ENCODE data around the gene COL13A1. TPM values are rescaled to one million over a fixed set of nuclear protein-coding genes. Genes with fewer than 3 reads are reported as not detected.

Gene COL13A1
- total RNA-seq, 1 donor from 2014 or later, result 0.43 TPM

DNA sequence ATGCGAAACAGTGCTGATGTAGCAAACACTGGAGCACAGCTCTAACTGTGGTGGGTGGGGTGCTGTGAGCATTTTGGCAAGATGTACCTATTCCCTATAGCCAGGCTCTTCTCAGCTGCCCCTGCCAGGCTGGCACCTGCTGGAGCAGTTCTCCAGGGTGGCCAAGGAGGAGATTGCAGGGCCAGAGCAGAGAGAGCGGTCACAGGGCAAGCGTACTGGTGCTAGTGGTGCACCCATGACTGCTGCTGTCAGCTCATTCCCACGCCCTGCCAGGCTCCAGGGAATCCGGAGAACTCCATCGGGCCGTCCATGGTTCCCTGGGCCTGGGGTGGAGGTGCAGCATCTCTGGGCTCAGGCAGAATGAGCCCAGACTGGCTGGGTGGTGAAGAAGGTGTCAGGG is 2.1 kb downstream of the COL13A1 start:
- TF ChIP-seq CTCF (IDR thresholded peaks at IDR 0.05; ENCODE audit: unreplicated experiment), result no peak
- no peaks in the 10 kb centered on the region for H3K36me3 Mint-ChIP-seq (ENCODE audit: insufficient read depth)
- H3K27ac Mint-ChIP-seq, result no peak overlapping the region
- H3K9me3 Mint-ChIP-seq (ENCODE audit: low read depth), result no peaks in the 10 kb centered on the region
- no peak for DNase-seq (ENCODE audit: low spot score, unreplicated experiment)
- no peak overlapping the region for H3K4me3 Mint-ChIP-seq (ENCODE audit: low read depth)
- H3K4me1 Mint-ChIP-seq (ENCODE audit: low read depth), result peaks cover 10% of the 10 kb centered on the region
- H3K27me3 Mint-ChIP-seq, result peaks cover 72% of the 10 kb centered on the region

DNA sequence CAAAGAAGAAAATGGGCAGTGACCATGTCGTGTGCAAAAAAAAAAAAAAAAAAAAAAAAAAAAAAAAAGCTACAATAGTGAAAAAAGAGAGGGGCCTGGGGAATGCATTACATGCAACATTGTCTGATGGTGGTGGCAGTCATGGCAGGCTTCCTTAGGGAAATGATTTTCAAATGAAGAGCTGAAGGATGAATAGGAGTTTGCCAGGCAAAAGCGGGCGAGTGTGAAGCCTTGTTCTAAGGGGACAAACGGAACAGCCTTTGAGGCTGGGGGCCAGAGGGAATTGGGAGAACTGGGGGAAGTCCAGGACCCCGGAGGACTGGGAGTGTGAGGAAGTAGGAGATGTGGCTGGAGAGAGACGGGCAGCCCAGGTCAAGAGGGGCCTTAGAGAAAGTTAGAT is 3.1 kb downstream of the COL13A1 start:
- DNase-seq (ENCODE audit: low spot score, unreplicated experiment), result no peak
- H3K4me3 Mint-ChIP-seq (ENCODE audit: low read depth), result no peak overlapping the region
- peaks cover 68% of the 10 kb centered on the region for H3K27me3 Mint-ChIP-seq
- H3K27ac Mint-ChIP-seq, result no peak overlapping the region
- no peaks in the 10 kb centered on the region for H3K9me3 Mint-ChIP-seq (ENCODE audit: low read depth)
- TF ChIP-seq CTCF (IDR thresholded peaks at IDR 0.05; ENCODE audit: unreplicated experiment), result no peak
- H3K36me3 Mint-ChIP-seq (ENCODE audit: insufficient read depth), result no peaks in the 10 kb centered on the region
- H3K4me1 Mint-ChIP-seq (ENCODE audit: low read depth), result peaks cover 10% of the 10 kb centered on the region

DNA sequence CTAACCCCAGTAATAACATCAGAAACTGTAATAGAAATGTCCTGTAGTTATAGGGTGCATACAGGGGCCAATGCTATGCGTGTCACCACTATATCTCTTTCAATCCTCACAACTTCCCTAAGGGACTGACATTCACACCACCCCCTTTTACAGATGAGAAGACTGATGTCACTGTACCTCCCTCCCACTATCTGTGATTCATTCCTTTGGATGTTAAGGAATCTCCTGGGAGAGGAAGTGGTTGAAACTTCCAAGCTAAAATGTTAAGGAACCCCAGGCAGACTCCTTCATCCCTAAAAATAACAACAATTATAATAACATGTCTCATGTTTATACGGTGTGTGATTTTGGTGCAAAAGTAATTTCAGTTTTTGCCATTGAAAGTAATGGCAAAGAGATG is 5.4 kb downstream of the COL13A1 start:
- H3K36me3 Mint-ChIP-seq (ENCODE audit: insufficient read depth), result no peaks in the 10 kb centered on the region
- no peak overlapping the region for H3K4me3 Mint-ChIP-seq (ENCODE audit: low read depth)
- H3K4me1 Mint-ChIP-seq (ENCODE audit: low read depth), result peaks cover under 1% of the 10 kb centered on the region
- no peak overlapping the region for H3K27ac Mint-ChIP-seq
- DNase-seq (ENCODE audit: low spot score, unreplicated experiment), result no peak
- peaks cover 61% of the 10 kb centered on the region for H3K27me3 Mint-ChIP-seq
- H3K9me3 Mint-ChIP-seq (ENCODE audit: low read depth), result no peaks in the 10 kb centered on the region
- no peak for TF ChIP-seq CTCF (IDR thresholded peaks at IDR 0.05; ENCODE audit: unreplicated experiment)

GRCh38 chr10:69807696-69808095 is 6.0 kb downstream of the COL13A1 start:
- H3K4me1 Mint-ChIP-seq (ENCODE audit: low read depth), result no peaks in the 10 kb centered on the region
- no peak for TF ChIP-seq CTCF (IDR thresholded peaks at IDR 0.05; ENCODE audit: unreplicated experiment)
- H3K27ac Mint-ChIP-seq, result no peak overlapping the region
- DNase-seq (ENCODE audit: low spot score, unreplicated experiment), result no peak
- H3K36me3 Mint-ChIP-seq (ENCODE audit: insufficient read depth), result no peaks in the 10 kb centered on the region
- H3K9me3 Mint-ChIP-seq (ENCODE audit: low read depth), result no peaks in the 10 kb centered on the region
- no peak overlapping the region for H3K4me3 Mint-ChIP-seq (ENCODE audit: low read depth)
- H3K27me3 Mint-ChIP-seq, result peaks cover 63% of the 10 kb centered on the region

GRCh38 chr10:69809318-69809717 is 7.6 kb downstream of the COL13A1 start:
- Mint-ChIP-seq H3K9me3 (ENCODE audit: low read depth) (no peaks in the 10 kb centered on the region), H3K4me1 (ENCODE audit: low read depth) (no peaks in the 10 kb centered on the region), H3K36me3 (ENCODE audit: insufficient read depth) (no peaks in the 10 kb centered on the region), H3K27ac (no peak overlapping the region), H3K4me3 (ENCODE audit: low read depth) (no peak overlapping the region), H3K27me3 (peaks cover 54% of the 10 kb centered on the region)
- no peak for TF ChIP-seq CTCF (IDR thresholded peaks at IDR 0.05; ENCODE audit: unreplicated experiment)
- no peak for DNase-seq (ENCODE audit: low spot score, unreplicated experiment)

All from progenitor cell of endocrine pancreas (in vitro differentiated cells).